H1 (cell line): Measurements from ENCODE around the gene SAXO1. TPM values are rescaled to one million over a fixed set of nuclear protein-coding genes. Genes with fewer than 3 reads are reported as not detected.

ENCODE experiments used
- CTCF ChIA-PET: fragments of 300-600 bp; sonication (Branson Sonifier 250); formaldehyde crosslinking; loops from one replicate; lab custom pipeline; 2021; ENCODE audit not compliant: partially characterized antibody; lab: Charles Lee
- POLR2A ChIA-PET: fragments of 300-600 bp; sonication (Branson Sonifier 250); formaldehyde crosslinking; loops from one replicate; lab custom pipeline; 2021; ENCODE audit warnings: inconsistent platforms; ENCODE audit not compliant: partially characterized antibody; lab: Charles Lee
- DNase-seq, 2 experiments: peaks; one replicate each; pipeline versions ENCODE4 v3.0.0 to v3.0.0-alpha.2; 2010 to 2022; ENCODE audit warnings: low spot score in 2 of 2, low read depth in 1 of 2, mixed read lengths in 1 of 2
- FAIRE-seq: peaks from 2 replicates; lab custom pipeline; 2011; peaks lifted over from hg19 to GRCh38; lab: Jason Lieb, UNC
- H2AFZ ChIP-seq: 2 replicates; pipeline ENCODE4 v1.8.1; 2012; ENCODE audit warnings: low read length, inconsistent platforms
- H2AK5ac ChIP-seq: 2 replicates; pipeline ENCODE4 v1.6.1; 2013; ENCODE audit warnings: low read depth, low read length
- H2BK120ac ChIP-seq: replicated peaks from 2 replicates; pipeline ENCODE3; 2013; ENCODE audit warnings: low read depth, low read length, inconsistent platforms
- H2BK12ac ChIP-seq: 2 replicates; pipeline ENCODE4 v1.6.1; 2013; ENCODE audit warnings: low read depth, low read length
- H2BK15ac ChIP-seq: 2 replicates; pipeline ENCODE4 v1.6.1; 2013; ENCODE audit warnings: low read length
- H2BK20ac ChIP-seq: 2 replicates; pipeline ENCODE4 v1.6.1; 2013; ENCODE audit warnings: low read length
- H2BK5ac ChIP-seq: 2 replicates; pipeline ENCODE4 v1.6.1; 2013; ENCODE audit warnings: low read depth, low read length
- H3K14ac ChIP-seq: 2 replicates; pipeline ENCODE4 v1.6.1; 2013; ENCODE audit warnings: inconsistent platforms; ENCODE audit not compliant: insufficient read length
- H3K18ac ChIP-seq: 2 replicates; pipeline ENCODE4 v1.6.1; 2013; ENCODE audit warnings: low read length; ENCODE audit errors: extremely low read depth
- H3K23ac ChIP-seq: 2 replicates; pipeline ENCODE4 v1.6.1; 2013; ENCODE audit warnings: inconsistent platforms; ENCODE audit not compliant: insufficient read length
- H3K23me2 ChIP-seq: 2 replicates; pipeline ENCODE4 v1.6.1; 2013; ENCODE audit warnings: low read depth, low read length
- H3K27ac ChIP-seq: 2 replicates; pipeline ENCODE4 v1.6.1; 2011; ENCODE audit warnings: low read depth, low read length, inconsistent platforms
- H3K27me3 ChIP-seq, 4 experiments: replicated peaks in 1 of 4; 1 replicate in 1 of 4; 2 replicates in 3 of 4; pipeline versions ENCODE4 v1.6.1 to v1.8.1; 2011 to 2013; ENCODE audit warnings: low read length in 3 of 4, mild to moderate bottlenecking in 3 of 4, inconsistent platforms in 2 of 4, mixed read lengths in 2 of 4, moderate library complexity in 1 of 4; ENCODE audit not compliant: control insufficient read depth in 3 of 4, insufficient read depth in 3 of 4; ENCODE audit errors: extremely low read depth in 1 of 4
- H3K36me3 ChIP-seq, 4 experiments: 2 replicates each; pipeline versions ENCODE4 v1.6.1 to v1.8.1; 2011 to 2013; ENCODE audit warnings: mild to moderate bottlenecking in 4 of 4, low read length in 3 of 4, moderate library complexity in 2 of 4, control low read depth in 1 of 4, inconsistent platforms in 1 of 4; ENCODE audit not compliant: insufficient read depth in 4 of 4, control insufficient read depth in 2 of 4
- H3K4ac ChIP-seq: replicated peaks from 2 replicates; pipeline ENCODE3; 2013; ENCODE audit warnings: low read length, low read depth, mixed read lengths, inconsistent platforms; ENCODE audit not compliant: insufficient read length
- H3K4me1 ChIP-seq, 4 experiments: replicated peaks in 1 of 4; 1 replicate in 1 of 4; 2 replicates in 3 of 4; pipeline versions ENCODE4 v1.6.1 to v1.8.1; 2011 to 2013; ENCODE audit warnings: low read length in 3 of 4, inconsistent platforms in 2 of 4, mixed read lengths in 1 of 4; ENCODE audit not compliant: insufficient read depth in 4 of 4, control insufficient read depth in 3 of 4
- H3K4me2 ChIP-seq, 2 experiments: 2 replicates each; pipeline versions ENCODE4 v1.6.1 to v1.8.1; 2011 to 2013; ENCODE audit warnings: low read depth in 2 of 2, low read length in 2 of 2, control low read depth in 1 of 2, inconsistent platforms in 1 of 2, mild to moderate bottlenecking in 1 of 2; ENCODE audit not compliant: insufficient read depth in 1 of 2
- H3K4me3 ChIP-seq, 4 experiments: fragments of 200-600, 300-600 bp in 1 of 4; sonication (generic), shearing (Covaris generic), sonication (Bioruptor Twin) in 1 of 4; 2 replicates each; pipeline versions ENCODE4 v1.5.1 to v1.8.1; 2011 to 2016; ENCODE audit warnings: low read length in 4 of 4, low read depth in 3 of 4, control low read depth in 2 of 4, inconsistent platforms in 2 of 4, mild to moderate bottlenecking in 2 of 4, mixed read lengths in 1 of 4, moderate library complexity in 1 of 4; ENCODE audit not compliant: insufficient read depth in 2 of 4; ENCODE audit errors: extremely low read depth in 1 of 4
- H3K56ac ChIP-seq: replicated peaks from 2 replicates; pipeline ENCODE3; 2013; ENCODE audit warnings: low read depth, mild to moderate bottlenecking, mixed read lengths, low read length, inconsistent platforms; ENCODE audit not compliant: insufficient read length
- H3K79me1 ChIP-seq: 2 replicates; pipeline ENCODE4 v1.6.1; 2013; ENCODE audit warnings: low read depth, low read length, control low read depth
- H3K79me2 ChIP-seq, 2 experiments: 2 replicates each; pipeline versions ENCODE4 v1.6.1 to v1.8.1; 2012 to 2013; ENCODE audit warnings: low read length in 2 of 2, mild to moderate bottlenecking in 2 of 2, inconsistent platforms in 1 of 2; ENCODE audit not compliant: insufficient read depth in 2 of 2, control insufficient read depth in 1 of 2
- H3K9ac ChIP-seq, 4 experiments: replicated peaks in 1 of 4; 1 replicate in 1 of 4; 2 replicates in 3 of 4; pipeline versions ENCODE4 v1.6.1 to v1.8.1; 2011 to 2013; ENCODE audit warnings: low read depth in 3 of 4, low read length in 3 of 4, control low read depth in 2 of 4, mild to moderate bottlenecking in 2 of 4, moderate library complexity in 2 of 4, inconsistent platforms in 1 of 4; ENCODE audit errors: extremely low read depth in 1 of 4
- H3K9me3 ChIP-seq, 2 experiments: 2 replicates each; pipeline versions ENCODE4 v1.6.1 to v1.8.1; 2012 to 2013; ENCODE audit warnings: mild to moderate bottlenecking in 2 of 2, moderate library complexity in 2 of 2, control low read depth in 1 of 2, inconsistent platforms in 1 of 2, low read depth in 1 of 2, low read length in 1 of 2, mixed read lengths in 1 of 2; ENCODE audit not compliant: insufficient read depth in 2 of 2
- H4K20me1 ChIP-seq, 2 experiments: replicated peaks in 1 of 2; 2 replicates each; pipeline versions ENCODE3 to v1.8.1; 2011 to 2013; ENCODE audit warnings: inconsistent platforms in 2 of 2, low read length in 2 of 2, mild to moderate bottlenecking in 1 of 2; ENCODE audit not compliant: insufficient read depth in 2 of 2, control insufficient read depth in 1 of 2
- H4K5ac ChIP-seq: 2 replicates; pipeline ENCODE4 v1.6.1; 2013; ENCODE audit warnings: low read length, low read depth, mixed read lengths, inconsistent platforms; ENCODE audit not compliant: insufficient read length
- H4K8ac ChIP-seq: 2 replicates; pipeline ENCODE4 v1.8.0; 2013; ENCODE audit warnings: mild to moderate bottlenecking, moderate library complexity, low read length, inconsistent platforms; ENCODE audit not compliant: insufficient read depth; ENCODE audit errors: extremely low read depth
- H4K91ac ChIP-seq: replicated peaks from 2 replicates; pipeline ENCODE3; 2013; ENCODE audit warnings: low read length, mixed read lengths, inconsistent platforms; ENCODE audit not compliant: insufficient read length
- ASH2L ChIP-seq: fragments of 200-600, 300-600 bp; sonication (generic); IDR thresholded peaks from one replicate; pipeline ENCODE4 v1.7.1; 2017; ENCODE audit warnings: low read length
- BACH1 ChIP-seq: IDR thresholded peaks from 2 replicates; pipeline ENCODE4 v1.6.1; 2012; ENCODE audit warnings: low read length, improper control_type of control experiment
- CBX5 ChIP-seq: fragments of 300-800, 300-1000 bp; sonication (generic); IDR thresholded peaks from 2 replicates; pipeline ENCODE4 v1.7.1; 2016; ENCODE audit warnings: antibody characterized with exemption, low read length, low read depth
- CTBP2 ChIP-seq: IDR thresholded peaks from 2 replicates; pipeline ENCODE4 v1.7.0; 2011; ENCODE audit warnings: borderline replicate concordance, mild to moderate bottlenecking, moderate library complexity, mixed read lengths, low read length; ENCODE audit not compliant: insufficient read depth, insufficient read length
- FOSL1 ChIP-seq: IDR thresholded peaks from 2 replicates; pipeline ENCODE4 v1.6.1; 2011; ENCODE audit warnings: mild to moderate bottlenecking, low read depth, low read length, moderate library complexity; ENCODE audit not compliant: insufficient read depth
- GABPA ChIP-seq: IDR thresholded peaks from 2 replicates; pipeline ENCODE4 v1.6.1; 2011; ENCODE audit warnings: mild to moderate bottlenecking, low read length, moderate library complexity, borderline replicate concordance; ENCODE audit not compliant: insufficient read depth
- KDM4A ChIP-seq: IDR thresholded peaks from one replicate; pipeline ENCODE4 v1.7.1; 2012; ENCODE audit warnings: low read depth, mild to moderate bottlenecking, moderate library complexity, low read length, inconsistent platforms; ENCODE audit not compliant: severe bottlenecking
- NANOG ChIP-seq: IDR thresholded peaks from 2 replicates; pipeline ENCODE4 v1.6.1; 2011; ENCODE audit warnings: low read length, low read depth, mild to moderate bottlenecking, inconsistent platforms; ENCODE audit not compliant: insufficient read depth, poor library complexity, severe bottlenecking
- SAP30 ChIP-seq: fragments of 300-600 bp; sonication (generic); IDR thresholded peaks from 2 replicates; pipeline ENCODE4 v1.7.1; 2012; ENCODE audit warnings: low read length, moderate library complexity, mild to moderate bottlenecking, inconsistent platforms; ENCODE audit not compliant: insufficient read depth, insufficient replicate concordance
- SP2 ChIP-seq: IDR thresholded peaks from 2 replicates; pipeline ENCODE4 v1.6.1; 2012; ENCODE audit warnings: mild to moderate bottlenecking, low read length, inconsistent platforms
- SRF ChIP-seq: IDR thresholded peaks from 2 replicates; pipeline ENCODE4 v1.6.1; 2011; ENCODE audit warnings: mild to moderate bottlenecking, low read depth, low read length, moderate library complexity
- ZNF274 ChIP-seq: IDR thresholded peaks from 2 replicates; pipeline ENCODE4 v1.7.0; 2012; ENCODE audit warnings: low read length, borderline replicate concordance; ENCODE audit errors: extremely low read depth
- WGBS, 2 experiments: shearing (Covaris generic) in 1 of 2; methylation state at CpG; one replicate each; pipeline versions ENCODE4 v1.1.6 to v1.1.7; 2013 to 2015; ENCODE audit warnings: low lambda C conversion rate in 2 of 2, mixed read lengths in 2 of 2, inconsistent platforms in 1 of 2, low coverage in 1 of 2, missing lambda C conversion rate in 1 of 2; ENCODE audit not compliant: insufficient replicate concordance in 2 of 2, insufficient coverage in 1 of 2, insufficient read length in 1 of 2; ENCODE audit errors: extremely low coverage in 1 of 2, missing lambda C conversion rate in 1 of 2; 5-methylcytosine and 5-hydroxymethylcytosine counted together
- polyA plus RNA-seq, 7 experiments: library from polyadenylated mRNA; depleted of rRNA in 3 of 7; stranded (reverse) in 5 of 7; unstranded in 2 of 7; fragments of >200 nt in 5 of 7; fragments of 200-250 nt in 2 of 7; gene quantifications; 1 replicate in 5 of 7; 2 replicates in 1 of 7; 4 replicates in 1 of 7; pipeline versions ENCODE4 v1.2.1 to v1.2.3, GENCODE V29; 2011 to 2013; ENCODE audit warnings: missing spikeins in 2 of 7, mixed read lengths in 2 of 7
- total RNA-seq: library from RNA; stranded (reverse); fragmentation: NEBNext Ultra II Directional; extraction: Animal tissue kit (Norgen Biotek cat#: 25700); gene quantifications from 2 replicates; pipeline ENCODE4 v1.2.1, GENCODE V29; 2021

SAXO1 gene
- total and polyA plus RNA-seq, 2 of the 8 experiments (the other 6 are each of a cell fraction or from before 2014, with no cell fraction given): 0.11 to 0.20 TPM

DNA sequence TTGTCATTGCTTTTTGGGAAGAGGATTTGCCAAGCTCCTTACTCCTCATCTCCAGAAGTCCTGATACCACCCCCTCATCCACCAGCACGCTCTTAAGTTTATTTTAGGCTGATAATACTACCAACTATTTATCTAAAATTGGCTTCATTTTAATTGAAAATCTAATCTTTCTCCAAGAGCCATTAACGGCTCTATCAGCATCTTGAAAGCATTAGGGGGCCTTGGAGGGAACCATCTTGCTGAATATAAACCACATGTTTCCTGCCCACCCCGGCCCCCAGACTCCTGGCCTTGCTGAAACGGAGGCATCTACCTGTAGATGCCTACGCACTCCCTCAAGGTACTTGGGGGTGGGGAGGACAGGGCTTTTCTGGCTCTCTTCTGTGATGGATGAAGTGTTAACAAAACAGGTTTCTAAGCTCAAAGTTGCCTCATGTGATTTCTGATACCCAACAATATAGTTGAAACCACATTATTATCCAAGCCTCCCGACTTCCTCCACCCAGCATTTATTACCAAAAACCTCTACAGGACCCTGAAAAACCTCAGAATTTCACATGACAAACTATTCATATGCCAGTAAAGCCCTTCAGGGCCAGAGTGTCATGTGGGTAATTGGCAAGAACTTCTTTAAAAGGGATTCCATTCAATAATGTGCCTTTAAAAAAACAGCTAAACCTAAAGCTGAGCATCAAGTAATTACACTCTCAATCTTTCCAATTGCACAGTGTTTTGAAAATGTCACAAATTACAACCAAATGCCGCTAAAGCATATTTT, 96.7 kb downstream of the SAXO1 start:
- no peak overlapping the region for H3K4me3 ChIP-seq
- no peak overlapping the region for H3K4ac ChIP-seq
- CTCF ChIA-PET: interaction anchor here (0.8 to 1.4 kb wide), 4 partner anchors 11 to 528 kb away, joined by 3 to 4 read pairs (median 3); no protein-coding TSS in a partner anchor
- no peak overlapping the region for H2BK5ac ChIP-seq
- no peak overlapping the region for H4K8ac ChIP-seq
- H3K4me1 ChIP-seq: no peaks in the 10 kb centered on the region; a peak in 1 of 7 replicates
- 81% methylated on average over 7 of the region's 7 CpGs; no CpG with 5 or more reads in 1 of the 2 experiments for WGBS, 2 experiments
- H4K20me1 ChIP-seq: no peaks in the 10 kb centered on the region
- H3K27me3 ChIP-seq: no peaks in the 10 kb centered on the region
- no peak overlapping the region for H3K23ac ChIP-seq
- H3K27ac ChIP-seq: no peak overlapping the region
- H4K91ac ChIP-seq: no peak overlapping the region
- DNase-seq (no peak), FAIRE-seq (no peak)
- no peak overlapping the region for H3K14ac ChIP-seq
- no peaks in the 10 kb centered on the region for H3K79me1 ChIP-seq
- H2BK120ac ChIP-seq: no peak overlapping the region
- H3K4me2 ChIP-seq: no peak overlapping the region
- no peaks in the 10 kb centered on the region for H3K36me3 ChIP-seq
- H4K5ac ChIP-seq: no peak overlapping the region
- H2BK20ac ChIP-seq: no peak overlapping the region
- no peak overlapping the region for H2AK5ac ChIP-seq
- no peak overlapping the region for H2BK12ac ChIP-seq
- no peak overlapping the region for H3K18ac ChIP-seq
- H3K56ac ChIP-seq: no peak overlapping the region
- no peak overlapping the region for H2BK15ac ChIP-seq
- no peaks in the 10 kb centered on the region for H3K79me2 ChIP-seq
- H3K23me2 ChIP-seq: peaks cover 2% of the 10 kb centered on the region; the same call in 1 of the 2 replicates
- H3K9me3 ChIP-seq: no peaks in the 10 kb centered on the region
- POLR2A ChIA-PET: no interaction called here
- H2AFZ ChIP-seq: no peak overlapping the region
- H3K9ac ChIP-seq: no peak overlapping the region
- TF ChIP-seq ASH2L: no peak
- TF ChIP-seq SP2: no peak
- no peak for TF ChIP-seq ZNF274
- no peak for TF ChIP-seq CTBP2
- TF ChIP-seq GABPA: no peak
- no peak for TF ChIP-seq FOSL1
- TF ChIP-seq SRF: no peak
- TF ChIP-seq BACH1: no peak
- TF ChIP-seq NANOG: no peak
- TF ChIP-seq KDM4A: no peak
- no peak for TF ChIP-seq SAP30
- no peak for TF ChIP-seq CBX5
